GM12878 (cell line): ENCODE measurements around the gene LIN54. TPM values are rescaled to one million over a fixed set of nuclear protein-coding genes. Genes with fewer than 3 reads are reported as not detected.

Experiments
- ATAC-seq: fragments of 200-7000 bp; cut with Tn5 transposase; 3 replicates; pipeline ENCODE4 v1.9.1; 2020; ENCODE audit warnings: mild to moderate bottlenecking, moderate library complexity
- BruUV-seq: library from RNA; stranded (reverse); fragments of 400-500 nt; replicated peaks from 2 replicates; lab custom pipeline; 2021; lab: Mats Ljungman, UMichigan
- CTCF ChIA-PET: fragments of 300-600 bp; sonication (Branson Sonifier 250); formaldehyde crosslinking; extraction: SDS; loops from one replicate; lab custom pipeline; 2021; ENCODE audit warnings: inconsistent platforms; lab: Yijun Ruan, JAX
- POLR2A ChIA-PET: fragments of 350-600 bp; formaldehyde crosslinking; extraction: SDS; loops from one replicate; lab custom pipeline; 2021; ENCODE audit warnings: inconsistent platforms; lab: Charles Lee
- RAD21 ChIA-PET: fragments of 300-600 bp; sonication (Branson Sonifier 250); formaldehyde crosslinking; loops from one replicate; lab custom pipeline; 2023; ENCODE audit warnings: antibody characterized with exemption; ENCODE audit not compliant: unreplicated experiment; lab: Charles Lee
- SMC1A ChIA-PET: fragments of 300-600 bp; sonication (Branson Sonifier 250); formaldehyde crosslinking; loops from one replicate; lab custom pipeline; 2023; ENCODE audit not compliant: unreplicated experiment, uncharacterized antibody; lab: Charles Lee
- DNase-seq: peaks from one replicate; pipeline ENCODE4 v3.0.0-alpha.2; 2011; ENCODE audit warnings: low read depth, low spot score
- FAIRE-seq: peaks from 3 replicates; lab custom pipeline; 2011; peaks lifted over from hg19 to GRCh38; lab: Jason Lieb, UNC
- H2AFZ ChIP-seq: 2 replicates; pipeline ENCODE4 v1.6.0; 2011; ENCODE audit warnings: low read depth, low read length, control low read depth; ENCODE audit not compliant: control insufficient read depth
- H3K27ac ChIP-seq: 2 replicates; pipeline ENCODE4 v1.5.1; 2011; ENCODE audit warnings: control low read depth; ENCODE audit not compliant: control insufficient read depth, insufficient read depth
- H3K27me3 ChIP-seq, 2 experiments: replicated peaks in 1 of 2; 2 replicates each; pipeline versions ENCODE4 v1.6.0 to v1.6.1; 2011; ENCODE audit warnings: low read length in 1 of 2; ENCODE audit not compliant: control insufficient read depth in 2 of 2, insufficient read depth in 2 of 2
- H3K36me3 ChIP-seq, 2 experiments: 2 replicates each; pipeline ENCODE4 v1.5.1; 2011; ENCODE audit warnings: low read length in 1 of 2; ENCODE audit not compliant: control insufficient read depth in 2 of 2, insufficient read depth in 2 of 2
- H3K4me1 ChIP-seq: 2 replicates; pipeline ENCODE4 v1.6.1; 2011; ENCODE audit warnings: mild to moderate bottlenecking, low read length, moderate library complexity, mixed read lengths; ENCODE audit not compliant: control insufficient read depth, insufficient read depth
- H3K4me2 ChIP-seq: 2 replicates; pipeline ENCODE4 v1.6.0; 2011; ENCODE audit warnings: control low read depth; ENCODE audit not compliant: control insufficient read depth, insufficient read depth
- H3K4me3 ChIP-seq: fragments of 200-600 bp; sonication (generic); 2 replicates; pipeline ENCODE4 v1.5.1; 2016
- H3K79me2 ChIP-seq: 2 replicates; pipeline ENCODE4 v1.6.0; 2011; ENCODE audit warnings: low read length; ENCODE audit not compliant: control insufficient read depth, insufficient read depth
- H3K9ac ChIP-seq: 2 replicates; pipeline ENCODE4 v1.8.0; 2011; ENCODE audit warnings: low read length, control low read depth, mixed read lengths; ENCODE audit not compliant: control insufficient read depth, insufficient read depth
- H3K9me3 ChIP-seq: replicated peaks from 3 replicates; pipeline ENCODE4 v1.5.1; 2011; ENCODE audit warnings: mild to moderate bottlenecking, low read length; ENCODE audit not compliant: control insufficient read depth, insufficient read depth
- H4K20me1 ChIP-seq: 2 replicates; pipeline ENCODE4 v1.6.0; 2011; ENCODE audit not compliant: control insufficient read depth, insufficient read depth
- CREB1 ChIP-seq: IDR thresholded peaks from 2 replicates; pipeline ENCODE4 v1.6.1; 2012; ENCODE audit warnings: low read depth, mild to moderate bottlenecking, inconsistent platforms
- FOXK2 ChIP-seq: fragments of 450-650 bp; IDR thresholded peaks from 2 replicates; pipeline ENCODE4 v1.6.1; 2017; ENCODE audit warnings: mild to moderate bottlenecking, moderate library complexity
- HDAC2 ChIP-seq: fragments of 200-600 bp; sonication (generic); IDR thresholded peaks from 2 replicates; pipeline ENCODE4 v1.6.1; 2017
- IKZF1 ChIP-seq: fragments of 450-650 bp; conservative IDR thresholded peaks from 2 replicates; pipeline ENCODE4 v1.6.1; 2017; ENCODE audit warnings: antibody characterized with exemption, mild to moderate bottlenecking
- IKZF2 ChIP-seq, 2 experiments: fragments of 450-650 bp; IDR thresholded peaks; 2 replicates each; pipeline ENCODE4 v1.6.1; 2017; ENCODE audit warnings: mild to moderate bottlenecking in 2 of 2, moderate library complexity in 2 of 2
- LARP7 ChIP-seq: fragments of 450-650 bp; IDR thresholded peaks from 2 replicates; pipeline ENCODE4 v1.6.1; 2017; ENCODE audit warnings: mild to moderate bottlenecking
- NFXL1 ChIP-seq: fragments of 450-650 bp; IDR thresholded peaks from 2 replicates; pipeline ENCODE4 v1.6.1; 2017; ENCODE audit warnings: antibody characterized with exemption, mild to moderate bottlenecking, borderline replicate concordance
- POLR2A ChIP-seq: IDR thresholded peaks from 2 replicates; pipeline ENCODE4 v1.6.1; 2011; ENCODE audit warnings: low read depth, mild to moderate bottlenecking, low read length
- SMC3 ChIP-seq: IDR thresholded peaks from 2 replicates; pipeline ENCODE4 v1.6.1; 2011; ENCODE audit warnings: low read length, improper control_type of control experiment, borderline replicate concordance
- SUPT20H ChIP-seq: IDR thresholded peaks from 2 replicates; pipeline ENCODE4 v1.6.1; 2011; ENCODE audit warnings: low read depth, mild to moderate bottlenecking, low read length, moderate library complexity, borderline replicate concordance; ENCODE audit not compliant: control insufficient read depth
- TARDBP ChIP-seq: IDR thresholded peaks from 2 replicates; pipeline ENCODE4 v1.6.1; 2016; ENCODE audit warnings: borderline replicate concordance
- TCF3 ChIP-seq: IDR thresholded peaks from 2 replicates; pipeline ENCODE4 v1.6.1; 2012; ENCODE audit warnings: low read depth, mild to moderate bottlenecking, low read length, borderline replicate concordance; ENCODE audit not compliant: insufficient read depth
- ZNF207 ChIP-seq: fragments of 450-650 bp; IDR thresholded peaks from 2 replicates; pipeline ENCODE4 v1.6.1; 2014; ENCODE audit warnings: antibody characterized with exemption, mild to moderate bottlenecking, borderline replicate concordance
- ZNF622 ChIP-seq: fragments of 450-650 bp; IDR thresholded peaks from 2 replicates; pipeline ENCODE4 v1.6.1; 2017; ENCODE audit warnings: mild to moderate bottlenecking, inconsistent platforms
- in situ Hi-C: fragments of 300-500 bp; cut with MboI; formaldehyde crosslinking; loops from 9 replicates; pipeline ENCODE4 v1.14.3; 2018; ENCODE audit warnings: mixed read lengths
- intact Hi-C: fragments of 100-400 bp; cut with micrococcal nuclease; formaldehyde crosslinking; loops from one replicate; pipeline ENCODE4 v1.14.2; 2022; ENCODE audit not compliant: unreplicated experiment
- polyA plus RNA-seq, 11 experiments: library from polyadenylated mRNA; depleted of rRNA in 4 of 11; unstranded in 6 of 11; stranded (reverse) in 5 of 11; fragments of >200 nt; fragmentation: Nextera tagmentation in 4 of 11; fragmentation: Illumina TruSeq in 1 of 11; extraction: Ambion mirVana in 4 of 11; extraction: Trizol in 1 of 11; gene quantifications; 1 replicate in 1 of 11; 2 replicates in 10 of 11; pipeline versions ENCODE4 v1.2.1 to v1.2.3, GENCODE V29; 2011 to 2016; ENCODE audit warnings: inconsistent platforms in 2 of 11, missing spikeins in 2 of 11, low read depth in 1 of 11
- total RNA-seq, 4 experiments: library from RNA; depleted of rRNA in 3 of 4; stranded (reverse); fragments of >200 nt in 3 of 4; fragmentation: Illumina TruSeq in 1 of 4; extraction: Trizol in 1 of 4; gene quantifications; 2 replicates each; pipeline versions ENCODE4 v1.2.1 to v1.2.3, GENCODE V29; 2013 to 2021
- TF ChIP-seq, protein P1 (sequence below): fragments of 450-650 bp; IDR thresholded peaks from 2 replicates; pipeline ENCODE4 v1.6.1; 2017; ENCODE audit warnings: mild to moderate bottlenecking
- TF ChIP-seq, protein P2 (sequence below): fragments of 450-650 bp; IDR thresholded peaks from 2 replicates; pipeline ENCODE4 v1.6.1; 2018; ENCODE audit warnings: borderline replicate concordance, mild to moderate bottlenecking; ENCODE audit not compliant: partially characterized antibody
- TF ChIP-seq, protein P3 (sequence below): IDR thresholded peaks from 2 replicates; pipeline ENCODE4 v1.6.1; 2011; ENCODE audit warnings: low read depth, mild to moderate bottlenecking, low read length, moderate library complexity, borderline replicate concordance; ENCODE audit errors: extremely low read depth
- TF ChIP-seq, protein P4 (sequence below): IDR thresholded peaks from 2 replicates; pipeline ENCODE4 v1.6.1; 2011; ENCODE audit warnings: mild to moderate bottlenecking, low read depth, low read length, moderate library complexity; ENCODE audit not compliant: insufficient replicate concordance
- TF ChIP-seq, protein P5 (sequence below): fragments of 450-650 bp; IDR thresholded peaks from 2 replicates; pipeline ENCODE4 v1.6.1; 2017; ENCODE audit warnings: borderline replicate concordance

The LIN54 gene
- total and polyA plus RNA-seq, 10 of the 15 experiments (the other 5 are each of a cell fraction or from before 2014, with no cell fraction given), result 1.5 to 20.4 (median 12.2) TPM

DNA sequence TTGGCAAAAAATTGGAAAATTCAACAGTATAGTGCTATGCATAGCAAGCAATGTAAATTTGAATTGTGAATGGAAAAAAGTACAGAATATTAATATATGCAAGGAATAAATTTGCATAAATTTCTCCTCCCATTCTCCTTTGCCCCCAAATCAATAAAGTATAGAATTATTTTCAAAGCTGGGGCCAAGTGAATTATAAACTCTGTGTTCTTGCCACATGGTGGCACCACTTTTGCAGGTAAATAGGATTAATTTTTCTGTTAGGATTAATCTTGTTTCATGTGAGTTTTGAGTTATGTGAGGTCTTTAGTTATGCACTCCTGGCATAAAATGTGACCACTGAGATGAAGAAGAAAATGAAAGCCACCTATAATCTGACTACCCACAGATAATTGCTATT lies 44.3 kb upstream of the LIN54 start:
- in situ Hi-C loops, result loop anchor here (25.0 kb wide), 1 partner anchor 582 kb away; no protein-coding TSS in a partner anchor
- Histone ChIP-seq H3K4me1 (no peaks in the 10 kb centered on the region), H3K4me2 (no peak overlapping the region), H3K36me3 (peaks cover 0 to 2% of the 10 kb centered on the region in 2 experiments; a peak in 3 of 4 replicates), H3K79me2 (no peaks in the 10 kb centered on the region), H3K9me3 (no peaks in the 10 kb centered on the region), H4K20me1 (no peaks in the 10 kb centered on the region), H3K4me3 (no peak overlapping the region), H3K9ac (no peak overlapping the region), H3K27ac (no peak overlapping the region), H2AFZ (no peak overlapping the region), H3K27me3 (no peaks in the 10 kb centered on the region)
- BruUV-seq, result no TSS peak
- FAIRE-seq, result no peak
- peak; percentile 67 for ATAC-seq
- DNase-seq, result no peak
- RAD21 ChIA-PET, result interaction anchor here (1.0 to 3.2 kb wide), 7 partner anchors 197 to 229 kb away, joined by 3 to 13 read pairs (median 6); no protein-coding TSS in a partner anchor
- CTCF ChIA-PET, result interaction anchor here (0.7 to 3.7 kb wide), 10 partner anchors 18 to 228 kb away, joined by 3 to 38 read pairs (median 6); partner anchors contain the start of gene COQ2
- SMC1A ChIA-PET, result interaction anchor here (0.7 to 5.1 kb wide), 5 partner anchors 19 to 227 kb away, joined by 3 to 47 read pairs (median 5); partner anchors contain the start of gene COQ2
- intact Hi-C loops, result loop anchor here (1.0 to 10.0 kb wide), 3 partner anchors 227 to 580 kb away; no protein-coding TSS in a partner anchor
- POLR2A ChIA-PET, result interaction anchor here (0.8 kb wide), 1 partner anchor 17 kb away, joined by 3 read pairs; no protein-coding TSS in a partner anchor
- TF ChIP-seq NFXL1 (no peak), CREB1 (no peak), IKZF2 (IDR thresholded peaks at IDR 0.05) (no peak), SUPT20H (no peak), HDAC2 (no peak), ZNF622 (no peak), FOXK2 (no peak), TCF3 (no peak), TARDBP (no peak), POLR2A (no peak), LARP7 (no peak), IKZF1 (no peak), SMC3 (peak; percentile 45; the same call in 1 of the 2 replicates), ZNF207 (no peak)
- TF ChIP-seq, protein P1, sequence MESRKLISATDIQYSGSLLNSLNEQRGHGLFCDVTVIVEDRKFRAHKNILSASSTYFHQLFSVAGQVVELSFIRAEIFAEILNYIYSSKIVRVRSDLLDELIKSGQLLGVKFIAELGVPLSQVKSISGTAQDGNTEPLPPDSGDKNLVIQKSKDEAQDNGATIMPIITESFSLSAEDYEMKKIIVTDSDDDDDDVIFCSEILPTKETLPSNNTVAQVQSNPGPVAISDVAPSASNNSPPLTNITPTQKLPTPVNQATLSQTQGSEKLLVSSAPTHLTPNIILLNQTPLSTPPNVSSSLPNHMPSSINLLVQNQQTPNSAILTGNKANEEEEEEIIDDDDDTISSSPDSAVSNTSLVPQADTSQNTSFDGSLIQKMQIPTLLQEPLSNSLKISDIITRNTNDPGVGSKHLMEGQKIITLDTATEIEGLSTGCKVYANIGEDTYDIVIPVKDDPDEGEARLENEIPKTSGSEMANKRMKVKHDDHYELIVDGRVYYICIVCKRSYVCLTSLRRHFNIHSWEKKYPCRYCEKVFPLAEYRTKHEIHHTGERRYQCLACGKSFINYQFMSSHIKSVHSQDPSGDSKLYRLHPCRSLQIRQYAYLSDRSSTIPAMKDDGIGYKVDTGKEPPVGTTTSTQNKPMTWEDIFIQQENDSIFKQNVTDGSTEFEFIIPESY, result no peak
- TF ChIP-seq, protein P2, sequence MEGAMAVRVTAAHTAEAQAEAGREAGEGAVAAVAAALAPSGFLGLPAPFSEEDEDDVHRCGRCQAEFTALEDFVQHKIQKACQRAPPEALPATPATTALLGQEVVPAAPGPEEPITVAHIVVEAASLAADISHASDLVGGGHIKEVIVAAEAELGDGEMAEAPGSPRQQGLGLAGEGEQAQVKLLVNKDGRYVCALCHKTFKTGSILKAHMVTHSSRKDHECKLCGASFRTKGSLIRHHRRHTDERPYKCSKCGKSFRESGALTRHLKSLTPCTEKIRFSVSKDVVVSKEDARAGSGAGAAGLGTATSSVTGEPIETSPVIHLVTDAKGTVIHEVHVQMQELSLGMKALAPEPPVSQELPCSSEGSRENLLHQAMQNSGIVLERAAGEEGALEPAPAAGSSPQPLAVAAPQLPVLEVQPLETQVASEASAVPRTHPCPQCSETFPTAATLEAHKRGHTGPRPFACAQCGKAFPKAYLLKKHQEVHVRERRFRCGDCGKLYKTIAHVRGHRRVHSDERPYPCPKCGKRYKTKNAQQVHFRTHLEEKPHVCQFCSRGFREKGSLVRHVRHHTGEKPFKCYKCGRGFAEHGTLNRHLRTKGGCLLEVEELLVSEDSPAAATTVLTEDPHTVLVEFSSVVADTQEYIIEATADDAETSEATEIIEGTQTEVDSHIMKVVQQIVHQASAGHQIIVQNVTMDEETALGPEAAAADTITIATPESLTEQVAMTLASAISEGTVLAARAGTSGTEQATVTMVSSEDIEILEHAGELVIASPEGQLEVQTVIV, result no peak
- TF ChIP-seq, protein P3, sequence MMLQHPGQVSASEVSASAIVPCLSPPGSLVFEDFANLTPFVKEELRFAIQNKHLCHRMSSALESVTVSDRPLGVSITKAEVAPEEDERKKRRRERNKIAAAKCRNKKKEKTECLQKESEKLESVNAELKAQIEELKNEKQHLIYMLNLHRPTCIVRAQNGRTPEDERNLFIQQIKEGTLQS, result no peak
- TF ChIP-seq, protein P4, sequence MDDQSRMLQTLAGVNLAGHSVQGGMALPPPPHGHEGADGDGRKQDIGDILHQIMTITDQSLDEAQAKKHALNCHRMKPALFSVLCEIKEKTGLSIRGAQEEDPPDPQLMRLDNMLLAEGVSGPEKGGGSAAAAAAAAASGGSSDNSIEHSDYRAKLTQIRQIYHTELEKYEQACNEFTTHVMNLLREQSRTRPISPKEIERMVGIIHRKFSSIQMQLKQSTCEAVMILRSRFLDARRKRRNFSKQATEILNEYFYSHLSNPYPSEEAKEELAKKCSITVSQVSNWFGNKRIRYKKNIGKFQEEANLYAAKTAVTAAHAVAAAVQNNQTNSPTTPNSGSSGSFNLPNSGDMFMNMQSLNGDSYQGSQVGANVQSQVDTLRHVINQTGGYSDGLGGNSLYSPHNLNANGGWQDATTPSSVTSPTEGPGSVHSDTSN, result no peak
- TF ChIP-seq, protein P5, sequence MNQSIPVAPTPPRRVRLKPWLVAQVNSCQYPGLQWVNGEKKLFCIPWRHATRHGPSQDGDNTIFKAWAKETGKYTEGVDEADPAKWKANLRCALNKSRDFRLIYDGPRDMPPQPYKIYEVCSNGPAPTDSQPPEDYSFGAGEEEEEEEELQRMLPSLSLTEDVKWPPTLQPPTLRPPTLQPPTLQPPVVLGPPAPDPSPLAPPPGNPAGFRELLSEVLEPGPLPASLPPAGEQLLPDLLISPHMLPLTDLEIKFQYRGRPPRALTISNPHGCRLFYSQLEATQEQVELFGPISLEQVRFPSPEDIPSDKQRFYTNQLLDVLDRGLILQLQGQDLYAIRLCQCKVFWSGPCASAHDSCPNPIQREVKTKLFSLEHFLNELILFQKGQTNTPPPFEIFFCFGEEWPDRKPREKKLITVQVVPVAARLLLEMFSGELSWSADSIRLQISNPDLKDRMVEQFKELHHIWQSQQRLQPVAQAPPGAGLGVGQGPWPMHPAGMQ, result no peak
